ENCODE data around the gene RAMP2.

The RAMP2 gene

GRCh38 chr17:42744283-42744805, 16.7 kb upstream of the RAMP2 start (continued):
- 0 out of 2 replicates have a peak, but pooled peaks have one; percentile 54 for TF ChIP-seq PRDM10 (tag by site-specific recombination; IDR thresholded peaks at IDR 0.05)
- no peak for TF ChIP-seq ZNF658 (tag by site-specific recombination; IDR thresholded peaks at IDR 0.05)
- TF ChIP-seq ZXDB (tag by site-specific recombination; IDR thresholded peaks at IDR 0.05), result no peak
- TF ChIP-seq HOXC10 (CRISPR knock-in tag; IDR thresholded peaks at IDR 0.05), result no peak
- TF ChIP-seq ZNF26 (tag by site-specific recombination; IDR thresholded peaks at IDR 0.05), result no peak
- TF ChIP-seq ZNF692 (tag by site-specific recombination; IDR thresholded peaks at IDR 0.05), result no peak
- no peak for TF ChIP-seq ZNF585B (tag by site-specific recombination; IDR thresholded peaks at IDR 0.05)
- no peak for TF ChIP-seq ZNF629 (tag by site-specific recombination; IDR thresholded peaks at IDR 0.05)
- no peak for TF ChIP-seq ZNF23 (tag by site-specific recombination; IDR thresholded peaks at IDR 0.05; ENCODE audit: borderline replicate concordance)
- TF ChIP-seq ZBTB49 (tag by site-specific recombination; IDR thresholded peaks at IDR 0.05; ENCODE audit: low read depth), result no peak
- TF ChIP-seq ZNF248 (tag by site-specific recombination; IDR thresholded peaks at IDR 0.05), result no peak
- TF ChIP-seq PRDM4 (tag by site-specific recombination; IDR thresholded peaks at IDR 0.05), result no peak
- no peak for TF ChIP-seq GLI4 (tag by site-specific recombination; IDR thresholded peaks at IDR 0.05)
- TF ChIP-seq ZNF600 (tag by site-specific recombination; IDR thresholded peaks at IDR 0.05), result 0 out of 2 replicates have a peak, but pooled peaks have one; percentile 55
- TF ChIP-seq ZNF76 (tag by site-specific recombination; IDR thresholded peaks at IDR 0.05; ENCODE audit: borderline replicate concordance, low read depth), result peak; percentile 64; the same call in 1 of the 2 replicates
- TF ChIP-seq ZNF266 (tag by site-specific recombination; IDR thresholded peaks at IDR 0.05; ENCODE audit: low read depth), result no peak
- TF ChIP-seq ZNF239 (tag by site-specific recombination; IDR thresholded peaks at IDR 0.05), result no peak
- no peak for TF ChIP-seq ZNF292 (tag by site-specific recombination; IDR thresholded peaks at IDR 0.05; ENCODE audit: borderline replicate concordance, low read depth)
- TF ChIP-seq ZNF654 (tag by site-specific recombination; IDR thresholded peaks at IDR 0.05; ENCODE audit: low read depth), result no peak
- TF ChIP-seq ZNF501 (tag by site-specific recombination; IDR thresholded peaks at IDR 0.05), result no peak
- no peak; the same call in none of the 2 replicates for TF ChIP-seq CTCF (tag by site-specific recombination; IDR thresholded peaks at IDR 0.05)
- TF ChIP-seq ZNF530 (tag by site-specific recombination; IDR thresholded peaks at IDR 0.05; ENCODE audit: low read depth), result no peak
- no peak for TF ChIP-seq ZNF571 (tag by site-specific recombination; IDR thresholded peaks at IDR 0.05)
- peak; percentile 80 for TF ChIP-seq KLF7 (tag by site-specific recombination; IDR thresholded peaks at IDR 0.05; ENCODE audit: borderline replicate concordance)
- no peak for TF ChIP-seq ZNF202 (tag by site-specific recombination; IDR thresholded peaks at IDR 0.05; ENCODE audit: borderline replicate concordance)
- no peak for TF ChIP-seq ZNF623 (tag by site-specific recombination; IDR thresholded peaks at IDR 0.05)
- TF ChIP-seq ZFP3 (tag by site-specific recombination; IDR thresholded peaks at IDR 0.05; ENCODE audit: low read depth), result no peak
- peak; percentile 98 for TF ChIP-seq ZBTB8A (tag by site-specific recombination; IDR thresholded peaks at IDR 0.05)

All from HEK293 (cell line).